Natural killer cell (primary cell): Measurements from ENCODE around the gene TRABD. TPM values are rescaled to one million over a fixed set of nuclear protein-coding genes. Genes with fewer than 3 reads are reported as not detected.

Experiments
- ATAC-seq, 3 donors: fragments of 150-1000 bp in 2 of 3; fragments of 200-7000 bp in 1 of 3; cut with Tn5 transposase; 1 replicate in 1 of 3; 2 replicates in 2 of 3; pipeline ENCODE4 v1.10.0; 2021; ENCODE audit warnings: mild to moderate bottlenecking in 2 of 3, moderate library complexity in 2 of 3
- DNase-seq, 2 donors: peaks; one replicate each; pipeline versions ENCODE4 v3.0.0 to v3.0.0-alpha.2; 2013 to 2021; ENCODE audit warnings: mixed read lengths in 1 of 2
- H3K27ac ChIP-seq: one replicate; pipeline ENCODE4 v1.5.1; 2013; ENCODE audit warnings: mild to moderate bottlenecking, low read length
- H3K27me3 ChIP-seq: one replicate; pipeline ENCODE4 v1.6.1; 2013; ENCODE audit warnings: low read length; ENCODE audit not compliant: control insufficient read depth, insufficient read depth
- H3K36me3 ChIP-seq: one replicate; pipeline ENCODE4 v1.6.1; 2013; ENCODE audit warnings: low read length; ENCODE audit not compliant: control insufficient read depth, insufficient read depth
- H3K4me1 ChIP-seq: one replicate; pipeline ENCODE4 v1.6.1; 2013; ENCODE audit warnings: low read length; ENCODE audit not compliant: control insufficient read depth, insufficient read depth
- H3K4me3 ChIP-seq: one replicate; pipeline ENCODE4 v1.5.1; 2013; ENCODE audit warnings: low read length
- H3K9me3 ChIP-seq: one replicate; pipeline ENCODE4 v1.6.1; 2013; ENCODE audit warnings: low read length; ENCODE audit not compliant: control insufficient read depth, insufficient read depth
- H3K27ac Mint-ChIP-seq, 2 donors: one replicate each; pipeline ENCODE4 v1.8.0; 2022; ENCODE audit warnings: mild to moderate bottlenecking in 2 of 2, mixed read lengths in 2 of 2, moderate library complexity in 1 of 2
- H3K27me3 Mint-ChIP-seq, 2 donors: one replicate each; pipeline ENCODE4 v1.8.0; 2022; ENCODE audit warnings: low read depth in 2 of 2, mixed read lengths in 2 of 2
- H3K36me3 Mint-ChIP-seq: one replicate; pipeline ENCODE4 v1.8.0; 2022; ENCODE audit warnings: mixed read lengths
- H3K4me1 Mint-ChIP-seq, 2 donors: one replicate each; pipeline ENCODE4 v1.8.0; 2022; ENCODE audit warnings: mixed read lengths in 2 of 2
- H3K4me3 Mint-ChIP-seq: one replicate; pipeline ENCODE4 v1.8.0; 2022; ENCODE audit warnings: mild to moderate bottlenecking, moderate library complexity, mixed read lengths
- H3K9me3 Mint-ChIP-seq, 2 donors: one replicate each; pipeline ENCODE4 v1.8.0; 2022; ENCODE audit warnings: mixed read lengths in 2 of 2
- CTCF ChIP-seq: fragments of 200-600 bp; IDR thresholded peaks from one replicate; pipeline ENCODE4 v1.8.0; 2022; ENCODE audit warnings: antibody characterized with exemption
- WGBS: methylation state at CpG from one replicate; pipeline ENCODE4 v1.1.7; 2013; ENCODE audit warnings: missing lambda C conversion rate; ENCODE audit not compliant: insufficient coverage; 5-methylcytosine and 5-hydroxymethylcytosine counted together
- intact Hi-C: fragments of 100-400 bp; cut with micrococcal nuclease; formaldehyde crosslinking; loops from one replicate; pipeline ENCODE4 v1.14.2; 2022
- total RNA-seq, 4 donors: library from RNA; stranded (reverse); fragments of 120-200 nt in 1 of 4; gene quantifications; one replicate each; pipeline versions ENCODE4 v1.2.3 to v1.2.4, GENCODE V29; 2013 to 2022

The TRABD gene
- total RNA-seq, 3 donors from 2014 or later (not counting 1 experiment from before 2014, with no cell fraction given), result 129 to 138 (median 132) TPM

- ATAC-seq, result no peak
- Histone ChIP-seq H3K27ac (no peak overlapping the region), H3K36me3 (peaks cover 40% of the 10 kb centered on the region), H3K4me3 (no peak overlapping the region), H3K27me3 (no peaks in the 10 kb centered on the region), H3K4me1 (peaks cover 45% of the 10 kb centered on the region), H3K9me3 (no peaks in the 10 kb centered on the region)
- no peak for DNase-seq
- no peak for TF ChIP-seq CTCF
- H3K9me3 Mint-ChIP-seq, result no peaks in the 10 kb centered on the region
- no peak overlapping the region for H3K27ac Mint-ChIP-seq
- WGBS, result 97% methylated on average over 18 of the region's 18 CpGs
- intact Hi-C loops, result no loop called here
- H3K36me3 Mint-ChIP-seq, result no peaks in the 10 kb centered on the region
- H3K4me1 Mint-ChIP-seq, result peaks cover 16 to 25% of the 10 kb centered on the region in 2 donors
- no peak overlapping the region for H3K4me3 Mint-ChIP-seq
- H3K27me3 Mint-ChIP-seq, result no peaks in the 10 kb centered on the region
These were observed 10.5 kb downstream of the TRABD start for GRCh38 chr22:50196256-50196655.

- 95% methylated on average over 23 of the region's 23 CpGs for WGBS
- H3K36me3 Mint-ChIP-seq, result no peaks in the 10 kb centered on the region
- Histone ChIP-seq H3K27me3 (no peaks in the 10 kb centered on the region), H3K27ac (no peak overlapping the region), H3K9me3 (no peaks in the 10 kb centered on the region), H3K4me3 (no peak overlapping the region), H3K4me1 (peaks cover 43% of the 10 kb centered on the region), H3K36me3 (peaks cover 40% of the 10 kb centered on the region)
- intact Hi-C loops, result no loop called here
- no peak for ATAC-seq
- H3K9me3 Mint-ChIP-seq, result no peaks in the 10 kb centered on the region
- peaks cover 10 to 21% of the 10 kb centered on the region in 2 donors for H3K4me1 Mint-ChIP-seq
- no peak for DNase-seq
- no peaks in the 10 kb centered on the region for H3K27me3 Mint-ChIP-seq
- H3K27ac Mint-ChIP-seq, result no peak overlapping the region
- no peak for TF ChIP-seq CTCF
- H3K4me3 Mint-ChIP-seq, result no peak overlapping the region
These were observed 11.5 kb downstream of the TRABD start for GRCh38 chr22:50197000-50197800.

GRCh38 chr22:50197856-50198623 is 12.3 kb downstream of the TRABD start:
- Mint-ChIP-seq H3K9me3 (no peaks in the 10 kb centered on the region), H3K4me3 (no peak overlapping the region), H3K27me3 (no peaks in the 10 kb centered on the region), H3K36me3 (no peaks in the 10 kb centered on the region), H3K4me1 (peaks cover 7 to 17% of the 10 kb centered on the region in 2 donors), H3K27ac (no peak overlapping the region)
- H3K4me3 ChIP-seq, result no peak overlapping the region
- ATAC-seq, result no peak
- no peak for DNase-seq
- no peak for TF ChIP-seq CTCF
- peaks cover 37% of the 10 kb centered on the region for H3K4me1 ChIP-seq
- WGBS, result 90% methylated on average over 58 of the region's 61 CpGs
- H3K9me3 ChIP-seq, result no peaks in the 10 kb centered on the region
- intact Hi-C loops, result no loop called here
- peaks cover 40% of the 10 kb centered on the region for H3K36me3 ChIP-seq
- no peaks in the 10 kb centered on the region for H3K27me3 ChIP-seq
- H3K27ac ChIP-seq, result no peak overlapping the region
